ENCODE results near the gene MACIR.

The MACIR gene

DNA sequence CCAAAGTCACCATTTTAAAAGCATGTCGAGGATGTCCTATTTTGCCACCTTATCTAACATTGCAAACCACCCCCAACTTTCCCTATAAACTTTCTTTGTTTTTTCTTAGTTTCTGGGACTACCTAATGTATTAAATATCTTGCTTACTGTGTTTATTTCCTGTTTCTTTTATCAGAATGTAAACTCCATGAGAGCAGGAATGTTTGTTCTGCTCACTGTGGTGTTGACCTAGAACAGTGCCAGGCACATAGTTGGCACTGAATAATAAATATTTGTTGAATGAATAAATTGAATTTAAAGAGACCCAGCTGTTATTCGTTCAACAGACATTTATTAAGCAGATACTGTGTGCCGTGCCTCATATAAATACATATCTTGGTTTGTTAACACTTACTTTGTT is 35.2 kb downstream of the MACIR start:
- DNase-seq: no peak

DNA sequence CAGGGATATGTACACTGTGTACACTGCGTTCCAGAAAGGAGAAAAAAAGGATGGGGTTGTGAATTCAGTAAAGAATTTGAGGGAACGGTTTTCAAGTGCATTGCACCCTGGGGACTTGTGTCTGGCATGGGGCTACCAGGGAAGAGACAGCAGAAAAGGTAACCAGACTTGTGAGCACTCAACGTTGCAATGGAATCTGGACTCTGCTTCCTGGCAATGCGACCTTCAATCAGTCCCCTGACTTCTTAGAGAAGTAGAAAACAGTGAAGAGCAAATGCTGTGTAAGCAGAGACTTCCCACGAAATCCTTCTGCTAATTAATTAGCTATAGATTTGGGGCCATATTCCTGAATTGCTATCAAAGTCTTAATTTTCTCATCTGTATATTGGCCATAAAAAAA is 36.3 kb downstream of the MACIR start:
- no peak for DNase-seq

DNA sequence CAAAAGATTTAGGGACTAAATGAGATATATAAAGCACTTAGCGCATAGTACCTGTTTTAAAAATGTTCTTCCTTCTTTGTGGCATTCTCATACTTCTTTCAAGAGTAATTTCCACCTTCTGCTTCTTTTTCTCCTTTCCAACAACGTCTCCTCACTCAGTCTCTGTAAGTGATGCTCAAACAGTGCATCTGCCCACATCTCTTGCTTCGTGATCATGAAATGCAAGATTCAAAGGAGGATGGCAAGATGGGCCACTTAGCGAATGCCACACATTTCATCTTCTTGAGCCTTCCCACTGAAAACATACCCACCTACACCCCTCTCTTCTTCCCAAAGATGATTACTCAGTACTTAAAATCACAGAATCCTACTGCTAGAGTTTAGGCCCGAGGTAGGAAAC is 36.9 kb downstream of the MACIR start:
- no peak for DNase-seq

DNA sequence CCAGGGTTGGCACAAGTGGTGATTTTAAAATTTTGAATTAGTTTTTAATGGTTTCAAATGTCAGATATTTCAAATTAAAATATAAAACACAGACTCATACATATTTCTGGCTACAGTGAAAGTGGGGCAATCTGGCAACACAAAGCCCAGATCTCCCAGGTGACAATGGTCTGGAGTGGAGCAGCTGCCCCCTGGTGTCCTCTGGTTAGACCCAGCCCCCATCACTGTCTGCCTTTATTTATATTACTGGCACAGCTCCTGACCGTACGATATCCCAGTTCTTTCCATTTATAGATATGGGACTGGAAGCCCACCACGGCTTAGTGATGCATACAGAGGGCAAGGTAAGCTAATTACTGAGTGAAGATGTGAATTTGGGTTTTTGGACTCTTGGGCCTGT is 37.3 kb downstream of the MACIR start:
- no peak for DNase-seq

DNA sequence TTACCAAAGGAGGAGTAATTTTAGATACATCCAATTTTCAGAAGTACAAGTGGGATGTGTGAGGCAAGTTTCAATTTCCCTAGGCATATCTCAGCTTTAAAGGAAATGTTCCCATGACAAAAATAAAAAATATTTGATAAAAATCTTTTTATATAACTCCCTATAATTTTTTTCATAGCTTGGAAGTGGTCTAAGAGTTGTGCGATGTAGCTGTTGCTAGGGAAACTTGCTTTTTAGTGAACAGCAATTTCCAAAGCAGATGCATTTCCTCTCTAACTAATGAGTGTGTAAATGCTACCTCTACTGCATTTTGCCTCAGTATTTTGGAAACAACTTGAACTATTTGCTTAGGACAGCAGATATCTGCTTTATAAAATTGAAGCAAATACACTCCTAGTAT is 39.6 kb downstream of the MACIR start:
- no peak for DNase-seq

DNA sequence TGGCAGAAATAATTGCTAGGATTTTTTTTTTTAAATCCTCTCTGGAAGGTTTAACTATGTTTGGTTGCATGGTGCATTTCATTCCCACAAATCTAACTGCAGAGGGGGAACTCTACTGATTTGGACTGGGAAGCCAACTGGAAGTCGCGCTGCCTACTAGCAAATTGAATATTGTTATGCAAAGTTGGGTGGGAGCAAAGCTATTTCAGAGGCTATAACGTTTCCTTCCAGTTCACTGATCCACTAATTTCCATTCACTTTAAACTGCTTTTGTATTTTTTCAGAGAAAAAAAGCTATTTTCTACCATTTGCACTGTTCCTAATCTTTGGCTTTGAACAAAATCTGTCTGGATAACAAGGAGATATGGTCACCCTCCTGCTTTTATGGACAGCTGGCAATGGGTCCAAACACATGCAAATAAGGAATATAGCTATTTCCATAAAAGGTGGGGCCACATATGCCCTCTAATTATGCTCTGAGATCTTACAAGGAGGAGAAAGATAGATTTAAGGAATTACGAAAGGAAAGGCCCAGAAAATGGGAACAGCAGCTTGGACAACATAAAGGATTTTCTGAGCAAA is 40.1 kb downstream of the MACIR start:
- DNase-seq: no peak

DNA sequence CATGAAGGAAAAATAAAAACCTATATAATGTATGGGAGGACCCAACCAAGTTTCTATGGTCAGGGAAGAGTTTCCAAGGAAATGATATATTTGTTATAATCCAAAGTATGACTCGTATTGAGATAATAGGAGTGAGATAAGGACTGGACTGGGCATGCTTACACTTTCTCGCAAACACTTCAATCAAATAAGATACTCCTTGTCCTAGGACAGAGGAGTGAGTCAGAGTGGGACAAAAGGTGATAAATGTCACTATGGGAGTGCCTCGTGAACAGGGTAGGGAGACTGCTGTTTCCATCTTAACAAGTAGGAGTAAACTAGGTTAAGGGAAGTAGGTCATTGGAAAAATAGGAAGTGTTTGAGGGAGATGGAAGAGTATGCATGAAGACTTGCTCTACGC is 47.2 kb downstream of the MACIR start:
- no peak for DNase-seq

DNA sequence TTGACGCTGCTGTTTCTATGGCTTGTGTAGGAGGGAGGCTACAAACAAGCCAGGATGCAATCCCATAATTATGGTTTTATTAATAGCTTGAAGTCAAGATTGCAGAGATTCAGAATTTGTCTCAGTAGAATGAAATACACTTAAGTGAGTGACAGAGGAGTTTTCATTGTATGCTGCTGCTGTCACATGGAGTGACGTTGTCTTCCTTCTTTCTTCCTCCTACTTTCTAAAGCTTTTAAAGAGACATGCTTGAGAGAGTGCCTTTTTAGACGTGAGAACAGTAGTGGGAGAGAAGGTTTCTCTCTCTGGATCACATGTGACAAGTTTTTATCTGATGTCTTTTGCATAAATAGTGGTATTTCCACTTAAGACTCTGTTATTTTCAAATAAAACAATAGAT is 48.9 kb downstream of the MACIR start:
- no peak for DNase-seq

DNA sequence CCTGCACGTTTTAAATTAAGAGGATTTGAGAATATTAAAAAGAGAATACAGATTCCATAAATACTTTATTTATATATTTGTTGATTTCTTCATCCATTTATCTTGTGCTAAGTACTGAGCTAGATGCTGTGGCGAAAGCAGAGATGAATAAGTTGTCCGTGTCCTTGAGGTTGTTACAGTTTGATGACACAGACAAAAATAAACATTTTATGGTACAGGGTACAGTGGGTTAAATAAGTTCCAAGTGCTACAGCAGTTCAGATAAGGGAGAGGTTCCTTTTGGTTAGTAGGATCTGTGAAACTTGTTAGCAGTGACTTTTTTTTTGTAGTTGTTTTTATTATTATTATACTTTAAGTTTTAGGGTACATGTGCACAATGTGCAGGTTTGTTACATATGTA is 50.2 kb downstream of the MACIR start:
- DNase-seq: no peak

DNA sequence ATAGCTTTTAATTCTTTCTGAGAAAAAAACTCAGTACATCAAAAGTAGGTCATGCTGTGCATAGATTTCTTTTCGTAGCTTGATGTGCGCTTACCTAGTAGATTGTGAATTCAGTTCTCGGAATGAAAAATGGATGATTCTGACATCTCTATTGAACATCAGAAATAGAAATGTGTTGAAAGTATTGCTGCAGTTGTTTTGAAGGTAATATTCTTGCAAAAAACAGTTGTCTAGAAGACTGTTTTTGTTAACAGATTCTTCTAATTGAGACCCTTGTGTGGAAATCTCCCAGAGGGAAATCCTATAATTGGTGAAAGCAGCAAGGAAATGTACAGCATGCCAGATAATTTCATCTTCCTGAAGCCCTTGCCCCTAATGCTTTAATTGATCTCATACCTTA is 54.5 kb downstream of the MACIR start:
- DNase-seq: no peak

DNA sequence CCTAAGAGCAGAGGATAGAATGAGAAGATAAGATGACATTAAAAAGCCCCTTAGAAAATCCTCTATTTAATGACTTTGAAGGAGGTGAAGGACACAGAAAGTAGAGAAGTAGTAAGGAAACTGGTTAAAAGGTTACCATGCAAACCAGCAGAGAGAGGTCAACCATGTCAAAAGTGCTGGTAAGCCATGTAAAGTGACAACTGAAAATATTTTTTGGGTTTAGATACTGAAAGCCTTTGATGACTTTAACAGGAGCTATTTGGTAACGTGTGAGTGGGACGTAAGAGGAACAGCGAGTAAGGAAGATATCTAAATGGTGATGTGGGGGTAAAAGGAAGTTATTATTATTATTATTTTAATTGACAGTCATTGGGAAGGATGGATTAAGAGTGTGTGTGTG is 56.9 kb downstream of the MACIR start:
- DNase-seq: no peak

DNA sequence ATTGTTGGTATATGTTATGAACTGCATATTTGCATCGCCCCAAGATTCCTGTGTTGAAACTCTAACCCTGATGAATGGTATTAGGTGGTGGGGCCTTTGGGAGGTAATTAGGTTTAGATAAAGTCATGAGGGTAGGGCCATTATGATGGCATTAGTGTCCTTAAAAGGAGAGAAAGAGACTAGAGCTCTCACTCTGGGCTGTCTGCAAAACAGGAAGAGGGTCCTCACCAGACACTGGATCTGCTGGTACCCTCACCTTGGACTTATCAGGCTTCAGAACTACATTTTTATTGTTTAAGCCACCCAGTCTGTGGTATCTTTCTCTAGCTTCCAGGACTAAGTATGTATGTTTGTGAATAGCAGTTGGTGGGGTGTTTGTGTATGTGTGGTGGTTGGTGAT is 68.9 kb downstream of the MACIR start:
- no peak for DNase-seq

DNA sequence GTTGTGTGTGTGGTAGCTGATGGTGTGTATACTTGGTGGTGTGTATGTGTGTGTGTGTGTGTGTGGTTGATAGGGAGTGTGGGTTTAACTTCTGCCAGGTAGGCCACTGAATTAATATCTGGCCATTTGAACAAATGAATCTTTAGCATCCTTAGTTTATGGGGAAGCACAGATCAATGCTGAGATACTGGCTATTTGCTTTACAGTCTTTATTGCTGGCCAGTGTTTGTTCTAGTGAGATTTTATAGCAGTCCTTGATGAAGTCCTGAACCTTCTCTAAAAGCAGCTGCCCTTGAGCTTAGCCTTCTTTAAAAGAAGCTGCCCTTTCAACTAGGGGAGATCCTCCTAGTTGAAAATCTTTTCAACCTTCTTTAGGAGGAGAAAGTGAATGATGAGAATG is 69.3 kb downstream of the MACIR start:
- no peak for DNase-seq

Measured in DMS79 treated with DMSO at 0.1 percent for 48 hours (cell line).